Measurements from ENCODE around the gene CACNA1H.
"Not testable (repeated sequence)": the region's sequence is repeated elsewhere in the genome, so short reads cannot be mapped to it uniquely, and the experiment has no call there.

GRCh38 chr16:1269418-1269817 lies 116.5 kb downstream of the CACNA1H start:
- TF ChIP-seq FOS (IDR thresholded peaks at IDR 0.05; ENCODE audit: low read depth, low read length); CTCF (conservative IDR thresholded peaks at IDR 0.05; ENCODE audit: low read depth, low read length); RCOR1 (IDR thresholded peaks at IDR 0.05; ENCODE audit: insufficient replicate concordance, low read length); POLR2A (IDR thresholded peaks at IDR 0.05; ENCODE audit: low read depth, low read length); BHLHE40 (IDR thresholded peaks at IDR 0.05; ENCODE audit: low read depth, low read length): not testable (repeated sequence)
